Activated CD8-positive, alpha-beta memory T cell treated with anti-CD3 and anti-CD28 coated beads, Interleukin-2, amount 50 U/mL, for 24 hours (primary cell): ENCODE data around the gene TPRKB.
"Not testable (repeated sequence)": the region's sequence is repeated elsewhere in the genome, so short reads cannot be mapped to it uniquely, and the experiment has no call there.

Experiments
- DNase-seq: peaks from one replicate; pipeline ENCODE4 v3.0.0-alpha.2; 2020; ENCODE audit errors: extremely low read depth

TPRKB gene

DNA sequence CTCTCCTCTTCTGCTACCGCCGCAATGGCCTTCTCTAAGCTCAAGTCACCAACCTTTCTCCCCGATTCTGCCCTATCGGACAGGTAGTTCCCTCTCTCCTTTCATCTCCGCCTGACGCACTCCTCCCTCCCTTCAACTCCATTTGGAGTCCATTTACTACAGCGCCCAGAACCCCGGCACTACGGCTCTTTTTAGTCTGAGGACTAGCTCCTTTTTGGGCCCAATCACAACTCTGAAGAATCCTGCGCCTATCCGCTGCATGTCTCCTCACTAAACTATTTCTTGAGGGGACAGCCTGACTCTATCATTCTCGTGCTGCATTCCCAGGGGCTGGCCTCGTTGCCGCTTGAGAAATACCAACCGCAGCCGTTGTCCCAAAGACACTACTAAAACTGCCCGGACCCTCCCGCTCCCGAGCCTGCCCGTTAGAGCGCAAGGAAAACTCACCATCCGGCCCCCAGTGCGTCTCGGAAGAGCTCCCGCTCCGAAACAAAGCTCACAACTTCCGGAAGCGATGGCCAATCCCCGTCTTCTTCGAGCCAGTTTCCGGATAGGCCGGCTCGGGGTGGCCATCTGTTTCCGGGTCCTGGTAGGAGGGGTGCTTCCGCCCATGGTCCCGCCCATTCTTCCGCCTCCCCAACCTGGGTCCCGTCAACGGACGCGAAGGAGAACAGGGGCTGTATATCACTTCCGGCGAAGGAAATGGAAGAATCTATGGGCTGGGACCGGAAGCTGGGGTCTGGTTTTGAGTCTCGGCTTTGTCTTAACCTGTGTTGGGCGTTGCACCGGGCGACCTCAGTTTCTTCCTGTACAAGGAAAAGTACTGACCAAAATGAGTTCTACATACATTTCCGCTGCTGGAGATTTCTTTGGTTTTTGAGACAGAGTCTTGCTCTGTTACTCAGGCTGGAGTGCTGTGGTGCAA lies at the start of gene TPRKB:
Gene TPRKB, minus strand, starts transcription at position 491 of the 925 bp plus-strand sequence. CDS start 2,776 bp downstream, outside the sequence.
- peak; percentile 91 for DNase-seq

DNA sequence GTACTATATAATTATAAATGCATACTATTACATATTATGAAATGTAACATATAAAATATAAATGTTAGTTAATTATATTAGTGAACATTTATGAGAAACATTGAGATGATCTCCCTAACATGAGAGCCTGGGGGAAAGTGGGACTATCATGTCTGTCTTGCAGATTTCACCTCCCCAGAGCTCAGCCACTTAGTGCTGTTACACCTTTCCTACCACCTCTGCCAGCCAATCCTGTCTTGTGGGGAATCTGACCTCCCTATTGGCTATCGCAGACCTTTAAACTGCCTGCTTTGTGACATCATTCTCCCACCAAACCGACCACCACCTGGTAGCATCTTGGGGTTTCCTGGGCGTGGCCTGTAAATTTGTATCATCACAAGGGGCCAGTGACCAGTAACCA lies 46.7 kb upstream of the TPRKB start, which contains the start of gene C2orf78:
Gene C2orf78, plus strand, starts transcription at position 301 of the 400 bp plus-strand sequence. CDS start 127 bp downstream, outside the sequence.
- DNase-seq, result not testable (repeated sequence)

DNA sequence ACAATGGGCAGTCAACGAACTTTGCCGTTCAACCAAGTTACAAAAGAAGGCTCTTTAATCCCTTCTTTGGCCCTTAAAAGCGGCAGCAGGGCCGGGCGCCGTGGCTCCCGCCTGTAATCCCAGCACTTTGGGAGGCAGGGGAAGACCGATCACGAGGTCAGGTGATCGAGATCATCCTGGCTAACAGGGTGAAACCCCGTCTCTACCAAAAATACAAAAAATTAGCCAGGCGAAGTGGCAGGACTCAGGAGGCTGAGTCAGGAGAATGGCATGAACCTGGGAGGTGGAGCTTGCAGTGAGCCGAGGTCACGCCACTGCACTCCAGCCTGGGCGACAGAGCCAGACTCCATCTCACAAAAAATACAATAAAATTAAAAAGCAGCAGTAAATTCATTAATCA lies 46.3 kb upstream of the TPRKB start:
- DNase-seq, result not testable (repeated sequence)

DNA sequence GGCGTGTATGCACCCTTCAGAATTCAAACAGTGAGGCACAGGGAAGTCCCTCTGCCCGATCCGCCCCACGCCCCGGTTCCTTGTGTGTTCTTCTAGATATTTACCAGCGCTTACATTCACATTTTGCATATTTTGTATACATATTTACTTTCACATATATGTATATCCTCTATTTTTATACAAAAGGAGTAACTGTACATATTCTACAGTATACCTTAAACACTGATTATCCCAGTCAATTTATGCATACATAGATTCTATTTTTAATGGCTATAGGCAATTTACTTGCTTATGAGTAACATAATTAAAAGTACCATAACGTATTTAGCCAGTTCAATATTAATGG lies 43.1 kb upstream of the TPRKB start:
- no peak for DNase-seq

DNA sequence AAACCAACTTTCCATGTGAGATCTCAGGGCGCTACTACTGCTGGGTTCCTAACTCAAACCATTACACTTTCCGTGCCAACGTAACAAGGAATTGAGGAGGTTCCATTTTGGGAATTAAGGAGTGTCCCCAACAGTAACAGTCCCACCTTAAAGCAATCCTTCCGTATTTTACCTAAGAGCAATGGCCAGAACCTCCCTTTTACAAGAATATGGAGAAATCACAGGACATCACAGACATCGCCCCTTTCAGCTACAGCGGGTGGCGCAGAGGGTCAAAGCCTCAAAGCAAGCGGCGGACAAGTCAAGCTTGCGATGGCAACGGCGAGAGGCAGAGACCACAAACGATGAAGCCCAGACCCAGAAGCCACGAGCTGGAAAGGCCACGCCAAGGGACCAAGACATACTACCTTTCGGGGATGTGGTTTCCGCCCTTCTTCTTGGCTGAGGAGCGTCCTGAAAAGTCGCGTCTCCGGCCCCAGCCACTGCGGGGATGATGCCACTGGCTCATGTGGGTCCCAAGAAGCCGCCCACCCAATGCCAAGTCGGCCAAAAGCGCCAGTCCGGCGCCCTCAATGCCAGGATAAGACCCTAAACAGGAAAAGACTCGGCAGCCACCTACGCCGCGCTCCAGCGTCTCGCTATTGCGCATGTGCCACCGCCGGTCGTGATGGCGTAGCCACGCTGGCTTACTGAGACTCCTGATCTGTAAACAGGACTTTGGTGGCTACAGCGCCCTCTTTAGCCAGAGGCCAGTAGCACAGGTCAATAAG lies 42.5 kb upstream of the TPRKB start, which contains the start of gene DUSP11:
Gene DUSP11, minus strand, starts transcription at position 637 of the 770 bp plus-strand sequence. Its CDS starts 129 bp downstream, at position 508.
- peak; percentile 95 for DNase-seq

DNA sequence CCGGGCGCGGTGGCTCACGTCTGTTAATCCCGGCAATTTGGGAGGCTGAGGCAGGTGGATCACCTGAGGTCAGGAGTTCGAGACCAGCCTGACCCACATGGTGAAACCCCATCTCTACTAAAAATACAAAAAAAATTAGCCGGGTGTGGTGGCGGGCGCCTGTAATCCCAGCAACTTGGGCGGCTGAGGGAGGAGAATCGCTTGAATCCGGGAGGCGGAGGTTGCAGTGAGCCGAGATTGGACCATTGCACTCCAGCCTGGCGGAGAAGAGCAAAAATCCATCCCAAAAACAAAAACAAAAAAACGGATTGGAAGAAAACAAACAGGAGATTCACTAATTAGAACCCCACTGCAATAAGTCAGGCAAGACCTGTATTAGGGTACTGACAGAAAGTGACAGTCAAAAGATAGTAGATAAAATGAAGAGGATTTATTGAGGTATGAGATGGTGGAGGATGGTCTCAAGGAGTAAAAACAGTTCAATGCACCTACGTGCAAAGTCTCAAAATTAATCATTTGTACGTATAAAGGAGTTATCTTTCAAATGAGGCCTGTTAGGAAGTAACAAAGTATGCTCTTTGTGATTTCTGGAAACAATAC lies 41.8 kb upstream of the TPRKB start:
- DNase-seq, result not testable (repeated sequence)

DNA sequence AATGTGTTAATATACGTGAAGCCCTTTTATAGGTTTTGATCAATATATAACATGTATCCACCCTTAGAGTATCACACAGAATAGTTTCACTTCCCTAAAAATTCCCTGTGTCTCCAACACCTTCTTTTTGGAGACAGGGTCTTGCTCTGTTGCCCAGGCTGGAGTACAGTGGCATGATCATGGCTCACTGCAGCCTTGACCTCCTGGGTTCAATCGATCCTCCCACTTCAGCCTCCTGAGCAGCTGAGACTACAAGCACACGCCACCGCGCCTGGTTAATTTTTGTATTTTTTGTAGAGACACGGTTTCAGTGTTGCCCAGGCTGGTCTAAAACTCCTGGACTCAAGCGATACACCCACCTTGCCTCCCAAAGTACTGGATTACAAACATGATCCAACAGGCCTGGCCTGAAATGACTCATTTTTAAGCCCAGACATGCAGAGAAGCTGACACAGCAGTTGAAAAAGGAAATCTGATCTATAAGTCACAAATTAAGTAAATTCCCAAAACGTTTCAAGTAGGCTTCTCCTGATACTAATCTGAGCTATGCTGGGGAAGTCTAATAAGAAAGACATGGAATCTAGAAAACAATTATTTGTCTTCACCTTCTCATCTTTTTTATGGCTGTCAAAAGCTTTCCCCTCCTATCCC lies 39.8 kb upstream of the TPRKB start:
- no peak for DNase-seq

DNA sequence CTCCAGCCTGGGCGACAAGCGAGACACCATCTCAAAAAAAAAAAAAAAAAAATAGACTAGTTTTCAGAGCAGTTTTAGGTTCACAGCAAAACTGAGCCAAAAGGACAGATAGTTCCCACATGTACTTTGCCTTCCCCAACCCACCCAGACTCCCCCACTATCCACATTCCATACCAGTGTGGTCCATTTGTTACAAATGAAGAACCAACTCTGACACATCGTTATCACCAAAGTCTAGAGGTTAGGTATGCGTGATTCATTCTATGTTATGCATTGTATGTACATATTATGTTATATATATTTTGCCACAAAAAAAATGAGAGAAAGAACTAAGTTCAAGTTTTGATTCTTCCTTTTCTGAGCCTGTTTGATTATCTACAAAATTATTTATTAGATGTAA lies 39.2 kb upstream of the TPRKB start:
- DNase-seq, result no peak

DNA sequence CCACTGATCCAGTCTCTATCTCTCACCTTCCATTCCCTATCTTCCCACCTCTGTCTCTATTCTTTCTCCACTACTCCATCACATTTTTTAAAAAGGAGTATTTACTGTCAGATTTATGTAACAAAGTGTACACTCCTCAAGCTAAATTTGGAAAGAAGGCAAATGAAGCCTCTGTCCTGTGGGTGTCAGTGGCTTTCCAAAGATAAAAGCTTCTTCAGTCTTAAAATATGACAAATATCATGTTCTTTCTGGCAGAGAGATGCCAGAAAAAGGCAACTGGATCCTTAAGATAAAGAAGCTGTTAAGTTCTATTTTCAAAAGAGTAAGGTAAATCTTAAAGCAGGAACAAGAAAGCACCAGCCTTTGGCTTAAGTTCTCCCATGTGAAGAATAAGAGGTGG lies 35.7 kb upstream of the TPRKB start:
- DNase-seq, result no peak

DNA sequence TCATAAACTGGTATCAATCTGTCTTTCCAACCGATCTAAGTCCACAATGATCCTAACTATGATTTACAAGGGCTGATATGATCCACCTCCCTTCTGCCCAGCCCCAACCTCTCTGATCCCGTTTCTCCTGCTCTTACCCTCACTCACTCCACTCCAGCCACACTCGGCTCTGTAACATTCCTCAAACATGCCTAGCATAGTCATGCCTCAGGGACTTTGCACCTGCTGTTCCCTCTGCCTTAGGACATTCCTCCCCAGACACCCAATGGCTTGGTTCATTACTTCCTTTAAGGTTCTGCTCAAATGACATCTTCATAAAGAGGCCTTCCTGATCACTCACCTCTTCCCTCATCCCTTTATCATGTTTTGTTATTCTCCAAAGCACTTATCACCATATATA lies 33.6 kb upstream of the TPRKB start:
- DNase-seq, result no peak

DNA sequence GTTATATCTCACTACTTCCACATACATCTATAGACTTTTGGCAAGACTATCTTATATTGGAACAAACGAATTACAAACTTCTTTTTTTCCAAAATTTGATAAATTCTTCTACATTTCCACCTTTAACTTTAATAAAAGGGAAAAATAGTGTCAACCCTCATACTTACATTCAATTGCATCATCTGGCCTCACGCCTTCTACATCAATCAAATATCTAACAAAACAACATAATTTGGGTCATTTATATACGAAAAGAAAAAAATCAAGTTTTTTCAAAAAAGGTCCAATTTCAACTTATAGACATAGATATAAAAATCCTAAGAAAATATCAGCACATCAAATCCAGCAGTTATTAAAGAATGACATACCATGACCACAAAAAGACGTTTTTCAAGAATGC lies 29.8 kb upstream of the TPRKB start:
- no peak for DNase-seq

DNA sequence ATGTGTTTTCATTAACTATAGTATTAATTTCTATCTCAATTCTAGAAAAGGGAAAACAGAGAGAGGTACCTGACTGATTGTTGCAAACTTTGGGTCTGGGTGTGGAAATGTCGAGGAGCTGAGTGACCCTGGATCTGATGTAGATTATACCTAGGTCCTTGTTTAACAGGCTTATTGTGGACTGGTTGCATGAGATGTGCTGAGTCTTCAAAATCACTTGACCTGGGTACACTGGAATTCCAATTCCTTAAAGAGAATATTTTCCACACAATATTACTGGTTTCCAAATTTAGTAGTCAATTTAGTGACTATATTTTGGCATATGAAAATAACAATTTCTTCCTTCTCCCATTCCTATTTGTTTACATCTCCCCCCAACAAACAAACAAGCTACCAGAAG lies 29.2 kb upstream of the TPRKB start:
- no peak for DNase-seq

DNA sequence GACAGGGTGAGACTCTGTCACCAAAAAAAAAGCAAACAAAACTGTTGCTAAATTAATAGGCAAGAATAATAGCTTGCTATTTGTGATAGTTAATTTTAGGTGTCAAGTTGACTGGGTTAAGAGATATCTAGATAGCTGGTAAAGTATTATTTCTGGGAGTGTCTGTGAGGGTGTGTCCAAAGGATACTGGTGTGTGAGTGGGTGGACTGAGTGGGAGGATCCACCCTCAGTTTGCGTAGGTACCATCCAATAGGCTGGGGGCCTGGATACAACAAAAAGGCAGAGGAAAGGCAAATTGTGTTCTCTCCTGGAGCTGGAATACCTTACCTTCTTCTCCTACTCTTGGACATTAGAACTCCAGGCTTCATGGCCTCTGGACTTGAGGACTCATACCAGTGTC lies 27.8 kb upstream of the TPRKB start:
- no peak for DNase-seq

DNA sequence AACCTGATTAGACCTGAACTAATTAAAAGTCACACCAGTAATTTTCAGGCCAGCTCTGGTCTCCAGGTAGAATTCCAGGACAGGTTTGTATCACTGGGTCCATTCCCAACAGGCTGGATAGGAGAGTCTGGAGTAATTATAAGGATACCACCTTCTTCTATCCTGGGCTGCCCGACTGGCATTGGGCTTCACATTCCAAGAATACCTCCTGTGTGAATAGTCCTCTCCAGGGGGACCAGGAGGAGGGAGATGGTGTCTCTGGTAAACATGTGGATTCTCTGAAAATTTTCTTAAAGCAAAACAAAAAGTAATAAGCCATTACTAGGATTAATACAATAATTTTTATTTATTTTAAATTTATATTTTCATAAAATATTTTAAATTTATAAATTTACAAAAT lies 25.4 kb upstream of the TPRKB start:
- no peak for DNase-seq

DNA sequence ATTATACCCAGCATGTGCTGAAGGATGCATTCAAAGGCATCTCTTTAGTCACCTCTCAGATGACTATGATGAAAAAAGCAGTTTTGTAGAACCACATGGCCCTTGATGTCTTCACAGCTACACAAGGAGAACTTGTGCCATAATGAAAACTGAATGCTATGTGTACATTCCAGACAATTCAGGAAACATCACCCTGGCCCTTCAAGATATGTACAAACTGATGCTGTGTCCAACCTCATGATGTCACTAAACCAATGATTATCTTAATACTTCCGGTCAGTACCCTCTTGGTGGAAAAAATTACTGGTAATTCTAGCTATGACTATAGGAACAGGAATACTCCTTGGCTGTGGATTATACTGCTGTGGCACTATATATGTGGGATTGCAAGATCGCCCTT lies 22.8 kb upstream of the TPRKB start:
- DNase-seq, result no peak

DNA sequence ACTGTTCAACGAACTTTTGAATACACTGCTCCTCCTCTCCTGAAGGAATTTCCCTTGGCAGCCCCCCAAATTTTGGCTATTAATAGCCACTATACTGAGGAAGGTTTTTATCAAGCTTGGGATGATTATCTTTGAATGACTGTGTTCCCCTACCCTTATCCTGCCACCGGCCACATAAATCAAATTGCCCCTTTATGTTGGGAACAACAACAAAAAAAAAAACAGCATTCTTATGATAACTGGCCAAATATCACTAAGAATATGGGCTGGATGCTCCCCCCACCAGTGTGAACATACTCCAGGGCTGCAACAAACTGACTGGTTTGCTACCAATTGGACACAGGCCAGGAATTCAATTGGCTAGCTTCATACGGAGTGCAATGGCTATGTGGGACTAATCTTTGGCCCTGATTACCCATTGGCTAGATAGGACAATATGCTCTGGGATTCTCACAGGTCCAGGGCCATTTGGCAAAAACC lies 22.2 kb upstream of the TPRKB start:
- no peak for DNase-seq

DNA sequence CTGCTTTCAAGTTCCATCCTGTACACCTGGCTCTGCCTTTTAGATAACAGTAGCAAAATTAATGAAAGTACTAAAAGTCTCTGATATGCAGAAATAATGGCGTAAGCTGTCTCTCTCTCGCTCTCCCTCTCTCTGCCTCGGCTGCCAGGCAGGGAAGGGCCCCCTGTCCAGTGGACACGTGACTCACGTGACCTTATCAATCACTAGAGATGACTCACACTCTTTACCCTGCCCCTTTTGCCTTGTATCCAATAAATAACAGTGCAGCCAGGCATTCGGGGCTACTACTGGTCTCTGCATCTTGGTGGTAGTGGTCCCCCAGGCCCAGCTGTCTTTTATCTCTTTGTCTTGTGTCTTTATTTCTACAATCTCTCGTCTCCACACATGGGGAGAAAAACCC lies 17.2 kb upstream of the TPRKB start:
- DNase-seq, result not testable (repeated sequence)

DNA sequence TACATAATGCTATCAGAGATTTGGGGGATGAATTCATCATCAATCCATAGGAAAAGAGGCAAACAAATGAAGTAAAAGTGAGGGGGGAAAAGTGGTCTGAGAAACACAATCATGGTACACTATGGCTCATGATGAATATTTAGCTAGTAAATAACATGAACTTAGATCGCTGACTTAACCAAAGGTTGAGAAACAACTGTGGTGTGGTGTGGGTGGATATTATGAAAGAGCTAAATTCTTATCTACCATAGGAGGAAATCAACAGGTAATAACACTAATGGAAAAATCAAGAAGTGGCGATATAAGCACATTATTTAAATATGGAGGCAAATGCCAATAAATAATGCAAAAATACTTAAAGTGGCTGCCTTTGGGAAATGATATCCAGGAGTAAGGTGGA lies 12.2 kb upstream of the TPRKB start:
- DNase-seq, result no peak

DNA sequence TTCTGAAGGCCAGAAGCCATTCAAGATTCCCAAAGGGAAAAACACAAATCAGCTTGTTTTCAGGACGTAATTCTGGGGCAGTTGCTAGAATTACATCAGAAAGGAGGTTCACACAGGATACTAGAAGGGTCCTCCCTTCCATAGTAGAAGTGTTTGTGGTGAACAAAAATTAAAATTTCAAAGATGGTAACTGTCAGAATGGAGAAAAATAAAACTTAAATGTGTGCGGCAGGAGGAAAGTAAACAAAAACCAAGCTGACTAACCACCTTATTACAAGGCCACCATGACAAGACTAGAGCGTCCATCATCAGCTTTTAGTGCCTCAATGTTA lies 9.7 kb upstream of the TPRKB start:
- no peak for DNase-seq

DNA sequence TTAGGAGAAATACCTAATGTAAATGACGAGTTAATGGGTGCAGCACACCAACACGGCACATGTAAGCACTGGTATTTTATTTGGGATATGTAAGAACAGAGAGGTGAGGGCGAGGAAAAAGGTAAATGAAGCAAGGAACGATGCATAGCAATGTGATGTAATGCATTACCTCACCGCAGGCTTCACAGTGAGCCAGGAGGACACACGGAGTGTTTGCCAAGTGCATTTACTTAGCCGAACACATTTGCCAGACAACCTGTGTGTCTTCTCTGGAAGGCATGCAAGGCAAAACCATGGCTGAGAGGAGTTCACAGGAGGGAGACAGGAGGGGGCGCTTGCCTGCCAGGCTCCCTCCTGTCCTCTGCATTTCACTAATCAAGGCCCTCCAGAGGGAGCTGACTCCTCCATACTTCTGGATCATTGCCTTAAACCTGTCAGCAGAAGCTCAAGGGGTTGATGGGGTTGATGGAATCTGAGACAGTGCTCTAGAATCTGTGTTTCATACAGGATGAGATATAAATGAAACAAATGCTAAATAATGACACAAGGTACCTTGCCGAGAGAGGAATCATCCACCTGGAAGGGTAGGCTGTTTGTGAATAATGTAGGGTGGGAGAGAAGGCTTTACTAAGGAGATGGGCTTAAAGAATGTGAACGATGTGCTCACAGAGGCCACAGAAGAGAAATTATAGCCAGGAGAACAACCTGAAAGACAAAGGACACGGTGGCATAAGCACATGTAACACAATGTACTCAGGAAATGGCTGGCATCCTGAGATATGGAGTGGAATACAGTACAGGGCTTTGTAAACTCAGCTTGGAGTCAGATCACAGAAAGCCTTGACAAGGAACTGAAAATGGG lies 9.1 kb upstream of the TPRKB start:
- no peak for DNase-seq

DNA sequence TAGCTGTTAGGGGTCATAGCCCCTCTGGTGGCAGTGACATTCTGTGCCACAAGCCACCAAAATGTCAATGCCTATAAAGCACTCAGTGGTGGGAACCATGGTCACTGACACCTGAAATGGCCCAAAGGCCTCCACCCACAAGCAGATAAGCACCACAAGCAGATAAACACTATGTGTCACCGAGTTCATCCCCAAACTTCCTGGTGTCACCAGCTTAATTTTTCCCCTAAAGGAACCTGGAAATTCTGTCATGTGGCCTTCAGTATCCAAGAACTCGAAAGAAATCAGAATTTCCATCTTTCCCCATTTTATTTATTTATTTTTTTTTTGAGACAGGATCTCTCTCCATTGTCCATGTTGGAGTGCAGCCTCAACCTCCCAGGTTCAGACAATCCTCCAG lies 3.6 kb upstream of the TPRKB start:
- DNase-seq, result no peak
